K562 (cell line): ENCODE results near the gene AHNAK. TPM values are rescaled to one million over a fixed set of nuclear protein-coding genes. Genes with fewer than 3 reads are reported as not detected.
A peak's percentile ranks its signal among the peaks of the same experiment; 100 is the strongest.

Source experiments
- AFF4 ChIP-seq: sonication (generic); formaldehyde crosslinking; IDR thresholded peaks from 2 replicates; pipeline ENCODE4 v1.8.0; 2023; ENCODE audit warnings: mild to moderate bottlenecking, missing genetic modification reagents
- CBX5 ChIP-seq: IDR thresholded peaks from 2 replicates; pipeline ENCODE4 v1.6.1; 2014; ENCODE audit warnings: low read depth, borderline replicate concordance
- ELF2 ChIP-seq: fragments of 250-450 bp; sonication (Bioruptor Pico); IDR thresholded peaks from 2 replicates; pipeline ENCODE4 v1.5.0; 2021; ENCODE audit warnings: mild to moderate bottlenecking
- ETS1 ChIP-seq: conservative IDR thresholded peaks from 2 replicates; pipeline ENCODE4 v1.6.1; 2011; ENCODE audit warnings: low read depth, mild to moderate bottlenecking, low read length; ENCODE audit not compliant: control insufficient read depth
- HDAC6 ChIP-seq: IDR thresholded peaks from 2 replicates; pipeline ENCODE4 v1.6.1; 2012; ENCODE audit warnings: low read depth, mild to moderate bottlenecking, control low read depth, inconsistent platforms, low read length, moderate library complexity
- HDAC8 ChIP-seq: fragments of 450-650 bp; IDR thresholded peaks from 2 replicates; pipeline ENCODE4 v1.6.1; 2016; ENCODE audit warnings: mild to moderate bottlenecking, missing genetic modification characterization, moderate library complexity, missing compliant biosample characterization
- HEY1 ChIP-seq: fragments of 250-450 bp; sonication (Bioruptor Pico); IDR thresholded peaks from 2 replicates; pipeline ENCODE4 v1.5.0; 2020; ENCODE audit warnings: mild to moderate bottlenecking, moderate library complexity, borderline replicate concordance
- POLR2H ChIP-seq: IDR thresholded peaks from 2 replicates; pipeline ENCODE4 v1.6.1; 2016; ENCODE audit warnings: missing genetic modification characterization, low read depth, mild to moderate bottlenecking, control low read depth, missing compliant biosample characterization, moderate library complexity
- SLC30A9 ChIP-seq: fragments of 250-450 bp; sonication (Bioruptor Pico); IDR thresholded peaks from 2 replicates; pipeline ENCODE4 v1.8.0; 2022; ENCODE audit warnings: mild to moderate bottlenecking, moderate library complexity
- ZBTB8A ChIP-seq: fragments of 450-650 bp; IDR thresholded peaks from 2 replicates; pipeline ENCODE4 v1.6.1; 2018; ENCODE audit warnings: mild to moderate bottlenecking, moderate library complexity; ENCODE audit not compliant: partially characterized antibody
- ZFP30 ChIP-seq: fragments of 250-450 bp; sonication (Bioruptor Pico); IDR thresholded peaks from 2 replicates; pipeline ENCODE4 v1.8.0; 2022; ENCODE audit warnings: moderate library complexity, mild to moderate bottlenecking, inconsistent platforms, borderline replicate concordance
- ZHX1 ChIP-seq: fragments of 150-350 bp; conservative IDR thresholded peaks from 2 replicates; pipeline ENCODE4 v1.6.1; 2014; ENCODE audit warnings: low read length
- ZMIZ1 ChIP-seq, 2 experiments: fragments of 150-350 bp in 1 of 2; IDR thresholded peaks; 2 replicates each; pipeline ENCODE4 v1.6.1; 2012 to 2016; ENCODE audit warnings: low read depth in 2 of 2, low read length in 2 of 2, mild to moderate bottlenecking in 1 of 2, moderate library complexity in 1 of 2
- ZNF696 ChIP-seq: fragments of 250-450 bp; sonication (Bioruptor Pico); conservative IDR thresholded peaks from 2 replicates; pipeline ENCODE4 v1.4.0; 2020; ENCODE audit warnings: mild to moderate bottlenecking, moderate library complexity
- polyA plus RNA-seq, 8 experiments: library from polyadenylated mRNA; depleted of rRNA in 4 of 8; stranded (reverse) in 5 of 8; unstranded in 3 of 8; fragments of >200 nt; fragmentation: Nextera tagmentation in 2 of 8; fragmentation: Illumina TruSeq in 1 of 8; extraction: Ambion mirVana in 2 of 8; extraction: Trizol in 1 of 8; gene quantifications; 2 replicates each; pipeline versions ENCODE4 v1.2.1 to v1.2.3, GENCODE V29; 2011 to 2014; ENCODE audit warnings: inconsistent platforms in 1 of 8, missing spikeins in 1 of 8
- total RNA-seq, 7 experiments: library from RNA; depleted of rRNA in 6 of 7; stranded (reverse); fragments of >200 nt in 6 of 7; fragmentation: Illumina TruSeq in 2 of 7; extraction: Trizol in 2 of 7; gene quantifications; 2 replicates each; pipeline versions ENCODE4 v1.2.1 to v1.2.3, GENCODE V29; 2011 to 2021; ENCODE audit warnings: low replicate concordance in 1 of 7

The AHNAK gene
- total and polyA plus RNA-seq, 9 of the 15 experiments (the other 6 are each of a cell fraction or from before 2014, with no cell fraction given) = 1.5 to 89.7 (median 45.0) TPM

GRCh38 chr11:62591448-62592145 lies 45.0 kb upstream of the AHNAK start, which contains the start of gene TUT1 (continued):
- TF ChIP-seq ZHX1 (peak; percentile 77; the same call in 1 of the 2 replicates), ZFP30 (no peak), ELF2 (peak; percentile 84; the same call in 1 of the 2 replicates), AFF4 (no peak; the same call in 1 of the 2 replicates), ETS1 (peak; percentile 59), HEY1 (CRISPR knock-in tag) (no peak), HDAC8 (tag) (no peak), CBX5 (peak; percentile 10; the same call in 1 of the 2 replicates), SLC30A9 (no peak), ZNF696 (CRISPR knock-in tag) (no peak), ZMIZ1 (IDR thresholded peaks at IDR 0.05; ENCODE audit: low read depth in 2 of 2, low read length in 2 of 2) (peak in 1 of 2 experiments; percentile 36; a peak in 1 of 4 replicates), HDAC6 (no peak), POLR2H (tag) (peak; percentile 90), ZBTB8A (no peak)
